Activated CD4-positive, alpha-beta T cell treated with anti-CD3 and anti-CD28 coated beads, Interleukin-2, amount 10 ng/mL, durations not matched to agents 24 days and 14 days (primary cell): Measurements from ENCODE around the gene FIGNL2. TPM values are rescaled to one million over a fixed set of nuclear protein-coding genes. Genes with fewer than 3 reads are reported as not detected.
"Not testable (repeated sequence)": the region's sequence is repeated elsewhere in the genome, so short reads cannot be mapped to it uniquely, and the experiment has no call there.

ENCODE experiments used
- DNase-seq: peaks from one replicate; pipeline ENCODE4 v3.0.0; 2022
- H3K27ac Mint-ChIP-seq: one replicate; pipeline ENCODE4 v1.8.0; 2022; ENCODE audit warnings: mild to moderate bottlenecking, mixed read lengths
- H3K27me3 Mint-ChIP-seq: one replicate; pipeline ENCODE4 v1.8.0; 2022; ENCODE audit warnings: mixed read lengths
- H3K36me3 Mint-ChIP-seq: one replicate; pipeline ENCODE4 v1.8.0; 2022; ENCODE audit warnings: low read depth, mild to moderate bottlenecking, mixed read lengths
- H3K4me1 Mint-ChIP-seq: one replicate; pipeline ENCODE4 v1.8.0; 2021; ENCODE audit warnings: mixed read lengths
- H3K4me3 Mint-ChIP-seq: one replicate; pipeline ENCODE4 v1.8.0; 2022; ENCODE audit warnings: mild to moderate bottlenecking, moderate library complexity, mixed read lengths
- H3K9me3 Mint-ChIP-seq: one replicate; pipeline ENCODE4 v1.8.0; 2021; ENCODE audit warnings: mixed read lengths
- intact Hi-C: fragments of 100-400 bp; cut with micrococcal nuclease; formaldehyde crosslinking; loops from one replicate; pipeline ENCODE4 v1.15.1; 2023
- total RNA-seq: library from RNA; stranded (reverse); gene quantifications from 2 replicates; pipeline ENCODE4 v1.2.3, GENCODE V29; 2022

The FIGNL2 gene
- total RNA-seq, 1 donor from 2014 or later: 0.30 TPM

GRCh38 chr12:51840966-51841365 lies 7.6 kb downstream of the FIGNL2 start:
- intact Hi-C loops: no loop called here
- Mint-ChIP-seq H3K27me3 (peaks cover 41% of the 10 kb centered on the region), H3K36me3 (peaks cover under 1% of the 10 kb centered on the region)

GRCh38 chr12:51839310-51839947 lies 9.1 kb downstream of the FIGNL2 start:
- Mint-ChIP-seq H3K36me3 (no peaks in the 10 kb centered on the region), H3K27ac (peak overlapping the region; percentile 14), H3K27me3 (peaks cover 28% of the 10 kb centered on the region)

More at GRCh38 chr12:51840966-51841365, 7.6 kb downstream of the FIGNL2 start:
- peaks cover under 1% of the 10 kb centered on the region for H3K4me1 Mint-ChIP-seq
- no peak overlapping the region for H3K4me3 Mint-ChIP-seq
- no peaks in the 10 kb centered on the region for H3K9me3 Mint-ChIP-seq
- no peak overlapping the region for H3K27ac Mint-ChIP-seq
- no peak for DNase-seq

GRCh38 chr12:51838762-51839161 lies 9.8 kb downstream of the FIGNL2 start:
- no peaks in the 10 kb centered on the region for H3K4me1 Mint-ChIP-seq
- H3K36me3 Mint-ChIP-seq: no peaks in the 10 kb centered on the region
- intact Hi-C loops: no loop called here
- peaks cover 24% of the 10 kb centered on the region for H3K27me3 Mint-ChIP-seq
- no peak overlapping the region for H3K27ac Mint-ChIP-seq
- H3K9me3 Mint-ChIP-seq: no peaks in the 10 kb centered on the region
- no peak overlapping the region for H3K4me3 Mint-ChIP-seq
- no peak for DNase-seq

More at GRCh38 chr12:51839310-51839947, 9.1 kb downstream of the FIGNL2 start:
- H3K4me3 Mint-ChIP-seq: no peak overlapping the region
- no peaks in the 10 kb centered on the region for H3K9me3 Mint-ChIP-seq
- intact Hi-C loops: no loop called here
- DNase-seq: no peak
- no peaks in the 10 kb centered on the region for H3K4me1 Mint-ChIP-seq

- peaks cover 3% of the 10 kb centered on the region for H3K4me1 Mint-ChIP-seq
- H3K27ac Mint-ChIP-seq: no peak overlapping the region
- no peaks in the 10 kb centered on the region for H3K9me3 Mint-ChIP-seq
- H3K36me3 Mint-ChIP-seq: no peaks in the 10 kb centered on the region
- peaks cover 26% of the 10 kb centered on the region for H3K27me3 Mint-ChIP-seq
- DNase-seq: no peak
- intact Hi-C loops: no loop called here
- H3K4me3 Mint-ChIP-seq: no peak overlapping the region
Measured at GRCh38 chr12:51838036-51838435, 10.5 kb downstream of the FIGNL2 start.

- intact Hi-C loops: no loop called here
Measured at GRCh38 chr12:51837286-51837685, 11.2 kb downstream of the FIGNL2 start.

GRCh38 chr12:51836827-51837173 lies 11.7 kb downstream of the FIGNL2 start:
- Mint-ChIP-seq H3K27me3 (peaks cover 33% of the 10 kb centered on the region), H3K9me3 (no peaks in the 10 kb centered on the region), H3K4me1 (peaks cover 12% of the 10 kb centered on the region), H3K36me3 (no peaks in the 10 kb centered on the region), H3K27ac (no peak overlapping the region), H3K4me3 (no peak overlapping the region)
- intact Hi-C loops: no loop called here
- DNase-seq: no peak

More at GRCh38 chr12:51837286-51837685, 11.2 kb downstream of the FIGNL2 start:
- no peak for DNase-seq
- H3K27me3 Mint-ChIP-seq: peaks cover 30% of the 10 kb centered on the region
- no peak overlapping the region for H3K4me3 Mint-ChIP-seq
- no peak overlapping the region for H3K27ac Mint-ChIP-seq
- peaks cover 10% of the 10 kb centered on the region for H3K4me1 Mint-ChIP-seq
- no peaks in the 10 kb centered on the region for H3K36me3 Mint-ChIP-seq
- H3K9me3 Mint-ChIP-seq: no peaks in the 10 kb centered on the region

GRCh38 chr12:51836041-51836826 lies 12.3 kb downstream of the FIGNL2 start:
- no peak for DNase-seq
- Mint-ChIP-seq H3K4me1 (peaks cover 12% of the 10 kb centered on the region), H3K4me3 (no peak overlapping the region), H3K27me3 (peaks cover 36% of the 10 kb centered on the region), H3K36me3 (no peaks in the 10 kb centered on the region), H3K9me3 (no peaks in the 10 kb centered on the region), H3K27ac (no peak overlapping the region)
- intact Hi-C loops: no loop called here

GRCh38 chr12:51834411-51834810 lies 14.1 kb downstream of the FIGNL2 start:
- H3K27me3 Mint-ChIP-seq: peaks cover 41% of the 10 kb centered on the region
- no peak overlapping the region for H3K27ac Mint-ChIP-seq
- H3K4me1 Mint-ChIP-seq: peaks cover 12% of the 10 kb centered on the region
- no peaks in the 10 kb centered on the region for H3K36me3 Mint-ChIP-seq
- intact Hi-C loops: no loop called here
- H3K9me3 Mint-ChIP-seq: no peaks in the 10 kb centered on the region
- no peak overlapping the region for H3K4me3 Mint-ChIP-seq
- DNase-seq: no peak

- no peak overlapping the region for H3K4me3 Mint-ChIP-seq
- no peak for DNase-seq
- no peak overlapping the region for H3K27ac Mint-ChIP-seq
- intact Hi-C loops: no loop called here
- peaks cover 13% of the 10 kb centered on the region for H3K4me1 Mint-ChIP-seq
- no peaks in the 10 kb centered on the region for H3K9me3 Mint-ChIP-seq
- peaks cover 37% of the 10 kb centered on the region for H3K27me3 Mint-ChIP-seq
- H3K36me3 Mint-ChIP-seq: no peaks in the 10 kb centered on the region
Measured at GRCh38 chr12:51833448-51834227, 14.9 kb downstream of the FIGNL2 start.

- Mint-ChIP-seq H3K27ac (no peak overlapping the region), H3K9me3 (no peaks in the 10 kb centered on the region), H3K36me3 (no peaks in the 10 kb centered on the region), H3K27me3 (peaks cover 33% of the 10 kb centered on the region), H3K4me1 (peaks cover 24% of the 10 kb centered on the region), H3K4me3 (peak overlapping the region; percentile 32)
- peak; percentile 69 for DNase-seq
- intact Hi-C loops: no loop called here
Measured at GRCh38 chr12:51832354-51833107, 16.0 kb downstream of the FIGNL2 start.

GRCh38 chr12:51831817-51832216 lies 16.7 kb downstream of the FIGNL2 start:
- H3K4me3 Mint-ChIP-seq, DNase-seq, H3K27ac Mint-ChIP-seq, H3K9me3 Mint-ChIP-seq, H3K36me3 Mint-ChIP-seq, intact Hi-C loops: not testable (repeated sequence)
- peaks cover 32% of the 10 kb centered on the region for H3K27me3 Mint-ChIP-seq
- peaks cover 29% of the 10 kb centered on the region for H3K4me1 Mint-ChIP-seq

- Mint-ChIP-seq H3K27ac (no peak overlapping the region), H3K4me3 (no peak overlapping the region), H3K4me1 (peaks cover 29% of the 10 kb centered on the region), H3K36me3 (no peaks in the 10 kb centered on the region), H3K27me3 (peaks cover 30% of the 10 kb centered on the region), H3K9me3 (no peaks in the 10 kb centered on the region)
- intact Hi-C loops: loop anchor here (5.0 to 10.0 kb wide), 2 partner anchors 45 to 143 kb away; no protein-coding TSS in a partner anchor
- DNase-seq: no peak
Measured at GRCh38 chr12:51829641-51830040, 18.9 kb downstream of the FIGNL2 start.

GRCh38 chr12:51829011-51829481 lies 19.5 kb downstream of the FIGNL2 start:
- Mint-ChIP-seq H3K36me3 (no peaks in the 10 kb centered on the region), H3K9me3 (no peaks in the 10 kb centered on the region), H3K27ac (no peak overlapping the region), H3K27me3 (peaks cover 30% of the 10 kb centered on the region), H3K4me1 (peaks cover 29% of the 10 kb centered on the region), H3K4me3 (no peak overlapping the region)
- intact Hi-C loops: loop anchor here (5.0 to 10.0 kb wide), 2 partner anchors 46 to 143 kb away; no protein-coding TSS in a partner anchor
- no peak for DNase-seq
